ENCODE measurements around the gene PTPRN2. TPM values are rescaled to one million over a fixed set of nuclear protein-coding genes. Genes with fewer than 3 reads are reported as not detected.

PTPRN2 gene
- total RNA-seq, 1 experiment from 2014 or later, result 2.1 TPM

GRCh38 chr7:158374586-158374985, 213.0 kb downstream of the PTPRN2 start (continued):
- no peak for TF ChIP-seq EGR1 (IDR thresholded peaks at IDR 0.05; ENCODE audit: low read depth)
- no peak for TF ChIP-seq EZH2phosphoT487 (IDR thresholded peaks at IDR 0.05; ENCODE audit: borderline replicate concordance)
- TF ChIP-seq JUND (IDR thresholded peaks at IDR 0.05), result no peak
- no peak for TF ChIP-seq SIN3A (IDR thresholded peaks at IDR 0.05; ENCODE audit: low read depth)
- no peak for TF ChIP-seq RAD21 (IDR thresholded peaks at IDR 0.05; ENCODE audit: low read depth)
- TF ChIP-seq, protein P1, sequence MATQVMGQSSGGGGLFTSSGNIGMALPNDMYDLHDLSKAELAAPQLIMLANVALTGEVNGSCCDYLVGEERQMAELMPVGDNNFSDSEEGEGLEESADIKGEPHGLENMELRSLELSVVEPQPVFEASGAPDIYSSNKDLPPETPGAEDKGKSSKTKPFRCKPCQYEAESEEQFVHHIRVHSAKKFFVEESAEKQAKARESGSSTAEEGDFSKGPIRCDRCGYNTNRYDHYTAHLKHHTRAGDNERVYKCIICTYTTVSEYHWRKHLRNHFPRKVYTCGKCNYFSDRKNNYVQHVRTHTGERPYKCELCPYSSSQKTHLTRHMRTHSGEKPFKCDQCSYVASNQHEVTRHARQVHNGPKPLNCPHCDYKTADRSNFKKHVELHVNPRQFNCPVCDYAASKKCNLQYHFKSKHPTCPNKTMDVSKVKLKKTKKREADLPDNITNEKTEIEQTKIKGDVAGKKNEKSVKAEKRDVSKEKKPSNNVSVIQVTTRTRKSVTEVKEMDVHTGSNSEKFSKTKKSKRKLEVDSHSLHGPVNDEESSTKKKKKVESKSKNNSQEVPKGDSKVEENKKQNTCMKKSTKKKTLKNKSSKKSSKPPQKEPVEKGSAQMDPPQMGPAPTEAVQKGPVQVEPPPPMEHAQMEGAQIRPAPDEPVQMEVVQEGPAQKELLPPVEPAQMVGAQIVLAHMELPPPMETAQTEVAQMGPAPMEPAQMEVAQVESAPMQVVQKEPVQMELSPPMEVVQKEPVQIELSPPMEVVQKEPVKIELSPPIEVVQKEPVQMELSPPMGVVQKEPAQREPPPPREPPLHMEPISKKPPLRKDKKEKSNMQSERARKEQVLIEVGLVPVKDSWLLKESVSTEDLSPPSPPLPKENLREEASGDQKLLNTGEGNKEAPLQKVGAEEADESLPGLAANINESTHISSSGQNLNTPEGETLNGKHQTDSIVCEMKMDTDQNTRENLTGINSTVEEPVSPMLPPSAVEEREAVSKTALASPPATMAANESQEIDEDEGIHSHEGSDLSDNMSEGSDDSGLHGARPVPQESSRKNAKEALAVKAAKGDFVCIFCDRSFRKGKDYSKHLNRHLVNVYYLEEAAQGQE (IDR thresholded peaks at IDR 0.05; ENCODE audit: low read depth), result no peak
- TF ChIP-seq POLR2A (IDR thresholded peaks at IDR 0.05; ENCODE audit: borderline replicate concordance, extremely low read depth, insufficient read depth, insufficient read length), result no peak

DNA sequence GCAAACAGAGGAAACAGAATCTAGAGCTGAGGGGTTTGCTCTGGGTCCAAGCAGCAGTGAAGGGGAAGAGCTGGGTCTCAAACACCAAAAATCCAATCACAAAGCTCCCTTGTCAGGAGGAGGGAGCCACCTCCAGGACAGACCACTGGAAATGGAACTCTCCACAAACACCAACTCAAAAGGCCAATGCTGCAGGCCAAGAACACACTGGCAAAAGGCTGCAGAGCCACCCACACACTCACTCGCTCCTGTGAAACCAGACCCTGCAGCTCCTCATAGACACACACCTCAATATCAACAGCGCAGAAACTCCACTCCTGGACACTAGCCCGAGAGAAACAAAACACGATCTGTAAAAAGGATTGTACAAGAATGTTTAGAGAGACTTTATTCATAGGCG, 213.5 kb downstream of the PTPRN2 start:
- Histone ChIP-seq H3K79me2 (ENCODE audit: insufficient read depth, low read length) (no peaks in the 10 kb centered on the region), H3K4me2 (ENCODE audit: low read length) (no peak overlapping the region), H4K20me1 (ENCODE audit: insufficient read depth) (no peaks in the 10 kb centered on the region), H3K4me1 (ENCODE audit: control insufficient read depth in 1 of 2, insufficient read depth in 2 of 2, low read length in 2 of 2) (no peaks in the 10 kb centered on the region), H3K9me2 (ENCODE audit: insufficient read depth) (no peaks in the 10 kb centered on the region), H3K36me3 (ENCODE audit: control insufficient read depth in 1 of 2, insufficient read depth in 2 of 2, low read length in 2 of 2) (no peaks in the 10 kb centered on the region), H3K4me3 (replicated peaks in 1 of 2; ENCODE audit: low read depth in 1 of 2, low read length in 2 of 2) (no peak overlapping the region), H3K9ac (ENCODE audit: low read length) (no peak overlapping the region), H2AFZ (ENCODE audit: low read depth, low read length, poor library complexity, severe bottlenecking) (no peak overlapping the region), H3K9me3 (ENCODE audit: control insufficient read depth in 1 of 2, insufficient read depth in 1 of 2, low read depth in 1 of 2, low read length in 2 of 2) (no peaks in the 10 kb centered on the region), H3K27ac (ENCODE audit: low read depth, low read length) (no peak overlapping the region), H3K27me3 (ENCODE audit: insufficient read depth, low read length) (peaks cover 14% of the 10 kb centered on the region)
- TF ChIP-seq EZH2phosphoT487 (IDR thresholded peaks at IDR 0.05; ENCODE audit: borderline replicate concordance) (no peak), CBX3 (IDR thresholded peaks at IDR 0.05; ENCODE audit: low read depth) (no peak), FOSL1 (IDR thresholded peaks at IDR 0.05; ENCODE audit: low read depth) (no peak), EZH2 (IDR thresholded peaks at IDR 0.05) (no peak), ZFX (IDR thresholded peaks at IDR 0.05) (no peak), YY1 (IDR thresholded peaks at IDR 0.05; ENCODE audit: extremely low read depth, insufficient replicate concordance, low read depth, low read length) (no peak), JUND (IDR thresholded peaks at IDR 0.05) (no peak), POLR2A (IDR thresholded peaks at IDR 0.05; ENCODE audit: borderline replicate concordance, extremely low read depth, insufficient read depth, insufficient read length) (no peak), CTCF (IDR thresholded peaks at IDR 0.05 in 2 of 3, conservative IDR thresholded peaks at IDR 0.05 in 1 of 3; ENCODE audit: borderline replicate concordance in 1 of 3, insufficient read depth in 1 of 3, low read depth in 2 of 3, low read length in 2 of 3) (no peak), CEBPB (IDR thresholded peaks at IDR 0.05; ENCODE audit: low read depth) (no peak), SRF (IDR thresholded peaks at IDR 0.05; ENCODE audit: low read depth) (no peak), ELF1 (IDR thresholded peaks at IDR 0.05; ENCODE audit: borderline replicate concordance, low read depth) (no peak), POLR2AphosphoS5 (IDR thresholded peaks at IDR 0.05; ENCODE audit: low read depth, low read length) (no peak), TCF7L2 (IDR thresholded peaks at IDR 0.05; ENCODE audit: borderline replicate concordance, extremely low read depth, insufficient read depth, insufficient read length) (no peak), ZNF274 (IDR thresholded peaks at IDR 0.05; ENCODE audit: low read depth, low read length) (no peak)
- TF ChIP-seq, protein P2, sequence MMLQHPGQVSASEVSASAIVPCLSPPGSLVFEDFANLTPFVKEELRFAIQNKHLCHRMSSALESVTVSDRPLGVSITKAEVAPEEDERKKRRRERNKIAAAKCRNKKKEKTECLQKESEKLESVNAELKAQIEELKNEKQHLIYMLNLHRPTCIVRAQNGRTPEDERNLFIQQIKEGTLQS (IDR thresholded peaks at IDR 0.05), result no peak
- intact Hi-C loops (cut with micrococcal nuclease), result no loop called here
- DNase-seq (ENCODE audit: low read depth, low spot score), result no peak
- ATAC-seq, result no peak
- ChIA-PET CTCF (no interaction called here), POLR2A (no interaction called here), RAD21 (ENCODE audit: low non-redundant PET in 1 of 2, low total read pairs in 2 of 2, uncharacterized antibody in 2 of 2, unreplicated experiment in 2 of 2) (no interaction called here)
- no TSS peak for BruUV-seq (replicated peaks)
